ENCODE measurements around the gene SVEP1. TPM values are rescaled to one million over a fixed set of nuclear protein-coding genes. Genes with fewer than 3 reads are reported as not detected.

The SVEP1 gene
- total RNA-seq, 1 donor = not detected

DNA sequence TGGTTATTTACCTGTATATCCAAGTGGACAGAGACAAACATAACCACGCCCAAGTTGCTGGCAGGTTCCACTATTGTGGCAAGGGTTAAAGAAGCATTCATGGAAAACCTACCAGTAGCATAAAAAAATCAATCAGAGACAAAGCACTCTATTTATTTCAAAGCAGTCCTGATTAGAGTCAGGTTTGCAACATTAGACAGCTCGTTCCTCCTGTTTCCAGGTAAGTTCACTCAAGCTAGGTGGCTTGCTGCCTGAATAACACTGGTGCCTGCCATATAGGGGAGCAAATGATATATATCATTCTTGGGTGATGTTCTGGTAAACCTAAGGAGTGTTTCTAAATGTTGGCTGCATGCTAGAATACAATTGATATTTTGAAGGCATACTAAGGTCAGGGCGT, 122.3 kb downstream of the SVEP1 start:
- H3K27me3 ChIP-seq (ENCODE audit: insufficient read depth, low read length) = no peaks in the 10 kb centered on the region
- H3K9me3 ChIP-seq (ENCODE audit: low read depth, low read length) = no peaks in the 10 kb centered on the region
- no peaks in the 10 kb centered on the region for H3K4me1 ChIP-seq (ENCODE audit: insufficient read depth, low read length)
- no peak overlapping the region for H3K4me3 ChIP-seq (ENCODE audit: low read length)

GRCh38 chr9:110456681-110457080, 122.9 kb downstream of the SVEP1 start:
- H3K4me3 ChIP-seq (ENCODE audit: low read length) = no peak overlapping the region
- no peaks in the 10 kb centered on the region for H3K9me3 ChIP-seq (ENCODE audit: low read depth, low read length)
- H3K27me3 ChIP-seq (ENCODE audit: insufficient read depth, low read length) = no peaks in the 10 kb centered on the region
- no peaks in the 10 kb centered on the region for H3K4me1 ChIP-seq (ENCODE audit: insufficient read depth, low read length)

- no peaks in the 10 kb centered on the region for H3K4me1 ChIP-seq (ENCODE audit: insufficient read depth, low read length)
- no peak overlapping the region for H3K4me3 ChIP-seq (ENCODE audit: low read length)
- H3K27me3 ChIP-seq (ENCODE audit: insufficient read depth, low read length) = no peaks in the 10 kb centered on the region
Measured at GRCh38 chr9:110455860-110456259, 123.7 kb downstream of the SVEP1 start.

GRCh38 chr9:110452227-110452801, 127.2 kb downstream of the SVEP1 start:
- Histone ChIP-seq H3K4me3 (ENCODE audit: low read length) (no peak overlapping the region), H3K27me3 (ENCODE audit: insufficient read depth, low read length) (no peaks in the 10 kb centered on the region), H3K9me3 (ENCODE audit: low read depth, low read length) (no peaks in the 10 kb centered on the region), H3K4me1 (ENCODE audit: insufficient read depth, low read length) (no peaks in the 10 kb centered on the region)

More at GRCh38 chr9:110455860-110456259, 123.7 kb downstream of the SVEP1 start:
- H3K9me3 ChIP-seq (ENCODE audit: low read depth, low read length) = no peaks in the 10 kb centered on the region

- no peaks in the 10 kb centered on the region for H3K9me3 ChIP-seq (ENCODE audit: low read depth, low read length)
- H3K4me1 ChIP-seq (ENCODE audit: insufficient read depth, low read length) = no peaks in the 10 kb centered on the region
- no peaks in the 10 kb centered on the region for H3K27me3 ChIP-seq (ENCODE audit: insufficient read depth, low read length)
- H3K4me3 ChIP-seq (ENCODE audit: low read length) = no peak overlapping the region
Measured at GRCh38 chr9:110451726-110452125, 127.8 kb downstream of the SVEP1 start.

GRCh38 chr9:110447476-110447875, 132.1 kb downstream of the SVEP1 start:
- no peaks in the 10 kb centered on the region for H3K4me1 ChIP-seq (ENCODE audit: insufficient read depth, low read length)
- H3K27me3 ChIP-seq (ENCODE audit: insufficient read depth, low read length) = no peaks in the 10 kb centered on the region
- no peaks in the 10 kb centered on the region for H3K9me3 ChIP-seq (ENCODE audit: low read depth, low read length)
- no peak overlapping the region for H3K4me3 ChIP-seq (ENCODE audit: low read length)

- no peaks in the 10 kb centered on the region for H3K9me3 ChIP-seq (ENCODE audit: low read depth, low read length)
- no peak overlapping the region for H3K4me3 ChIP-seq (ENCODE audit: low read length)
- no peaks in the 10 kb centered on the region for H3K4me1 ChIP-seq (ENCODE audit: insufficient read depth, low read length)
- no peaks in the 10 kb centered on the region for H3K27me3 ChIP-seq (ENCODE audit: insufficient read depth, low read length)
Measured at GRCh38 chr9:110446171-110446570, 133.4 kb downstream of the SVEP1 start.

GRCh38 chr9:110444911-110445310, 134.6 kb downstream of the SVEP1 start:
- no peak overlapping the region for H3K4me3 ChIP-seq (ENCODE audit: low read length)
- H3K27me3 ChIP-seq (ENCODE audit: insufficient read depth, low read length) = no peaks in the 10 kb centered on the region

DNA sequence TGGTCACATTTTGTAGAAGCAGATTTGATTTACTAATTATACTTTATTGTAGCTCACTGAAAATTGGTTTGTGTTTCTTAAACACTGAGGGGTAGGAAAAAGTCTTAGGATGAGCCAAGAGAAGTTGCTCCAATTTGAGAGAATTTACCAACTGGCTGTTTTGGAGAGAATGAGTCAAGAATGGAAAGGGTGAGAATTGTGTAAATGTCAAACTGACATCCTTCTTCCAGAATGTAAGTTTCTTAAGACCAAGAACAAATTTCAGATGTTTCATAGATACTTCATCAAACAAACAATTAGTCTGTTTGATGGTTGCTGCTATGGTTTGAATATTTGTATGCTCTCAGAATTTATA, 135.7 kb downstream of the SVEP1 start:
- no peaks in the 10 kb centered on the region for H3K27me3 ChIP-seq (ENCODE audit: insufficient read depth, low read length)
- H3K4me1 ChIP-seq (ENCODE audit: insufficient read depth, low read length) = no peaks in the 10 kb centered on the region
- H3K9me3 ChIP-seq (ENCODE audit: low read depth, low read length) = no peaks in the 10 kb centered on the region
- H3K4me3 ChIP-seq (ENCODE audit: low read length) = no peak overlapping the region

More at GRCh38 chr9:110444911-110445310, 134.6 kb downstream of the SVEP1 start:
- H3K9me3 ChIP-seq (ENCODE audit: low read depth, low read length) = no peaks in the 10 kb centered on the region
- H3K4me1 ChIP-seq (ENCODE audit: insufficient read depth, low read length) = no peaks in the 10 kb centered on the region

DNA sequence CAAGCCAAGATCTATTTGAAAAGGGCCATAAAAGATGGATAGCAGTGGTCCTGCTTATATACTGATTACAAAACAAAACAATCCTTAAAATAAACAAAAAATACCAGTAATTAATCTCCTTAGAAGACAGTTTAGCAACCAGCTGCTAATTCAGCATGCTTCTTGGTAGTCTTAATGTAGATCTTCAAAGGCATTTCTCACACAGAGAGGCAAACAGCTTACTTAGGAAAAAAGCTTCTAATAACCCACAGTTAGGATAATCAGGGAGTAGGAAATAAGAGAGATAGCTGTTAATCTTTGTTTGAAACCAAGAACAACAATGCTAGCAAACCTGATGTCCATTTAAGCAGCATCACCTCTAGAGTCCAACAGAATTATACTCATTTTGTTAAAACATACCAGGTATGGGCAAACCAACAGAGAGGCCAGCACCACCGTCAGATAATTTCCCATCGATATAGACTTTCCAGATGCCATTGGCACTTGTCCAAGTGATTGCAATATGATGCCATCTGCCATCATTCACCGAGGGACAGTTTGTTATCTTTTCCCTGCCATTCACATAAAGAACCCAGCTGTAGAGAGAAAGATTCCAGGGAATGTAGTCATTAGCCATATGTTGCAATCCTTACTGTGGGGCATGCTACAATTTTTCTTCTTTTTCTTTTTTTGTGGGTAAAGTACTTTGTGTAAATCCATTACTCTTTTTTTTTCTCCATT, 136.2 kb downstream of the SVEP1 start:
- H3K4me3 ChIP-seq (ENCODE audit: low read length) = no peak overlapping the region
- no peaks in the 10 kb centered on the region for H3K27me3 ChIP-seq (ENCODE audit: insufficient read depth, low read length)
- H3K4me1 ChIP-seq (ENCODE audit: insufficient read depth, low read length) = no peaks in the 10 kb centered on the region
- H3K9me3 ChIP-seq (ENCODE audit: low read depth, low read length) = no peaks in the 10 kb centered on the region

- H3K4me3 ChIP-seq (ENCODE audit: low read length) = no peak overlapping the region
- no peaks in the 10 kb centered on the region for H3K9me3 ChIP-seq (ENCODE audit: low read depth, low read length)
- no peaks in the 10 kb centered on the region for H3K4me1 ChIP-seq (ENCODE audit: insufficient read depth, low read length)
- no peaks in the 10 kb centered on the region for H3K27me3 ChIP-seq (ENCODE audit: insufficient read depth, low read length)
Measured at GRCh38 chr9:110440796-110441195, 138.7 kb downstream of the SVEP1 start.

- Histone ChIP-seq H3K27me3 (ENCODE audit: insufficient read depth, low read length) (no peaks in the 10 kb centered on the region), H3K4me1 (ENCODE audit: insufficient read depth, low read length) (no peaks in the 10 kb centered on the region), H3K4me3 (ENCODE audit: low read length) (no peak overlapping the region), H3K9me3 (ENCODE audit: low read depth, low read length) (no peaks in the 10 kb centered on the region)
Measured at GRCh38 chr9:110440172-110440571, 139.4 kb downstream of the SVEP1 start.

GRCh38 chr9:110432253-110432652, 147.3 kb downstream of the SVEP1 start:
- Histone ChIP-seq H3K4me1 (ENCODE audit: insufficient read depth, low read length) (no peaks in the 10 kb centered on the region), H3K27me3 (ENCODE audit: insufficient read depth, low read length) (no peaks in the 10 kb centered on the region), H3K4me3 (ENCODE audit: low read length) (no peak overlapping the region), H3K9me3 (ENCODE audit: low read depth, low read length) (no peaks in the 10 kb centered on the region)

GRCh38 chr9:110429453-110429852, 150.1 kb downstream of the SVEP1 start:
- H3K9me3 ChIP-seq (ENCODE audit: low read depth, low read length) = no peaks in the 10 kb centered on the region
- no peak overlapping the region for H3K4me3 ChIP-seq (ENCODE audit: low read length)

DNA sequence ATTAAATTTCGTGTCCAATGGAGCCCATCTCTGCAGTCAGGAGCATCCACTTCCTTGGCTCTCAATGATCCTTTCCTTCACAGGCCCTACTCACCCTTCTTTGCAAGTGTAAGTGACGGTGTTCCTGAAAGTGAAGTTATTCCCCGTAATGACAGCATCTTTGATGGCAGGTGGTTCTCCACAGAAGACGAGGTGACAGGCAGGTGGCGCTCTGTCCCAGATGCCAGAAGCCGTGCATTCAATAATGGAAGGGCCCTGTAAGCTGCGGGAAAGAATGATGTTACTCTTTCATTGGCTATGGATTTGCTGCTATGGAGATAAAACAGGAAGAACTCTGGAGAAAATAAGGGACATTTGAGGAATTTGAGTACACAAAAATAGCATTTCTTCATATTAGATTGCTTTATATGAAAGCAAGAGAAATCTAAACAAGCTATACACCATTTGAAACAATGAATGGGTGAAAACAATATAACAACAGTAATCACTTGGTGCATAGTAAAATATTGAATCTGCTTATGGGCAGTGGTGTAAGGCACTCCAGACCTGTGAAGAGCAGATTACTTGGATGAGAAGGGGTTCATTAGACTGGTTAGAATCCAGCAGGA, 151.9 kb downstream of the SVEP1 start:
- H3K4me3 ChIP-seq (ENCODE audit: low read length) = no peak overlapping the region
- no peaks in the 10 kb centered on the region for H3K27me3 ChIP-seq (ENCODE audit: insufficient read depth, low read length)
- H3K4me1 ChIP-seq (ENCODE audit: insufficient read depth, low read length) = no peaks in the 10 kb centered on the region
- H3K9me3 ChIP-seq (ENCODE audit: low read depth, low read length) = no peaks in the 10 kb centered on the region

More at GRCh38 chr9:110429453-110429852, 150.1 kb downstream of the SVEP1 start:
- H3K4me1 ChIP-seq (ENCODE audit: insufficient read depth, low read length) = no peaks in the 10 kb centered on the region
- H3K27me3 ChIP-seq (ENCODE audit: insufficient read depth, low read length) = no peaks in the 10 kb centered on the region

Measured in mononuclear cell (primary cell).